IMR-90 (cell line): ENCODE data around the gene MRPL12. TPM values are rescaled to one million over a fixed set of nuclear protein-coding genes. Genes with fewer than 3 reads are reported as not detected.

Experiments used
- ATAC-seq: fragments of 200-7000 bp; cut with Tn5 transposase; 2 replicates; pipeline ENCODE4 v1.9.1; 2020; ENCODE audit warnings: low read depth, mild to moderate bottlenecking, moderate library complexity
- BruUV-seq: library from RNA; stranded (reverse); fragments of 400-500 nt; replicated peaks from 2 replicates; lab custom pipeline; 2021; lab: Mats Ljungman, UMichigan
- CTCF ChIA-PET: fragments of 300-600 bp; formaldehyde crosslinking; extraction: SDS; loops from one replicate; lab custom pipeline; 2021; ENCODE audit warnings: antibody characterized with exemption; lab: Yijun Ruan, JAX
- POLR2A ChIA-PET: fragments of 300-600 bp; sonication (Branson Sonifier 250); formaldehyde crosslinking; loops from one replicate; lab custom pipeline; 2022; ENCODE audit warnings: antibody characterized with exemption; ENCODE audit not compliant: unreplicated experiment; lab: Charles Lee
- DNase-seq: peaks from one replicate; pipeline ENCODE4 v3.0.0; 2013
- H2AFZ ChIP-seq: replicated peaks from 2 replicates; pipeline ENCODE3; 2013; ENCODE audit warnings: low read length, mild to moderate bottlenecking; ENCODE audit not compliant: poor library complexity
- H2AK5ac ChIP-seq: 2 replicates; pipeline ENCODE4 v1.6.1; 2013; ENCODE audit warnings: low read depth, low read length, inconsistent platforms
- H2AK9ac ChIP-seq: replicated peaks from 2 replicates; pipeline ENCODE3; 2013; ENCODE audit warnings: mild to moderate bottlenecking, low read depth, low read length, moderate library complexity; ENCODE audit not compliant: poor library complexity
- H2BK120ac ChIP-seq: 2 replicates; pipeline ENCODE4 v1.6.1; 2013; ENCODE audit warnings: low read depth, low read length, inconsistent platforms
- H2BK15ac ChIP-seq: 3 replicates; pipeline ENCODE4 v1.6.1; 2013; ENCODE audit warnings: low read depth, low read length, inconsistent platforms
- H2BK20ac ChIP-seq: 2 replicates; pipeline ENCODE4 v1.6.1; 2013; ENCODE audit warnings: low read depth, mild to moderate bottlenecking, inconsistent platforms, low read length, moderate library complexity
- H2BK5ac ChIP-seq: 2 replicates; pipeline ENCODE4 v1.6.1; 2013; ENCODE audit warnings: mild to moderate bottlenecking, low read depth, low read length, inconsistent platforms; ENCODE audit not compliant: poor library complexity, severe bottlenecking
- H3K14ac ChIP-seq: replicated peaks from 2 replicates; pipeline ENCODE4 v1.6.1; 2013; ENCODE audit warnings: low read depth, low read length, inconsistent platforms
- H3K18ac ChIP-seq: 2 replicates; pipeline ENCODE4 v1.6.1; 2013; ENCODE audit warnings: low read depth, low read length, control low read depth
- H3K23ac ChIP-seq: 2 replicates; pipeline ENCODE4 v1.6.1; 2013; ENCODE audit warnings: low read depth, low read length, inconsistent platforms
- H3K27ac ChIP-seq: 2 replicates; pipeline ENCODE4 v1.5.1; 2013; ENCODE audit warnings: mild to moderate bottlenecking, control low read depth, low read length; ENCODE audit not compliant: insufficient read depth
- H3K27me3 ChIP-seq: 2 replicates; pipeline ENCODE4 v1.6.1; 2013; ENCODE audit warnings: low read length; ENCODE audit not compliant: control insufficient read depth, insufficient read depth
- H3K36me3 ChIP-seq: 2 replicates; pipeline ENCODE4 v1.6.1; 2013; ENCODE audit warnings: low read length, mixed read lengths; ENCODE audit not compliant: control insufficient read depth, insufficient read depth
- H3K4ac ChIP-seq: 2 replicates; pipeline ENCODE4 v1.6.1; 2013; ENCODE audit warnings: low read depth, low read length, inconsistent platforms
- H3K4me1 ChIP-seq: 2 replicates; pipeline ENCODE4 v1.6.1; 2013; ENCODE audit warnings: low read length, mixed read lengths; ENCODE audit not compliant: control insufficient read depth, insufficient read depth
- H3K4me2 ChIP-seq: 2 replicates; pipeline ENCODE4 v1.6.1; 2013; ENCODE audit warnings: low read depth, mild to moderate bottlenecking, control low read depth, low read length, moderate library complexity
- H3K4me3 ChIP-seq: 2 replicates; pipeline ENCODE4 v1.5.1; 2013; ENCODE audit warnings: low read depth, mild to moderate bottlenecking, control low read depth, low read length, moderate library complexity; ENCODE audit not compliant: insufficient read depth
- H3K56ac ChIP-seq: 2 replicates; pipeline ENCODE4 v1.6.1; 2013; ENCODE audit warnings: low read length, inconsistent platforms; ENCODE audit not compliant: insufficient read depth; ENCODE audit errors: extremely low read depth
- H3K79me1 ChIP-seq, 2 experiments: 2 replicates each; pipeline ENCODE4 v1.6.1; 2013; ENCODE audit warnings: low read length in 2 of 2, inconsistent platforms in 1 of 2, low read depth in 1 of 2
- H3K9ac ChIP-seq: 2 replicates; pipeline ENCODE4 v1.6.1; 2013; ENCODE audit warnings: low read depth, low read length, control low read depth
- H3K9me1 ChIP-seq: 2 replicates; pipeline ENCODE4 v1.6.1; 2013; ENCODE audit warnings: low read length, inconsistent platforms; ENCODE audit not compliant: insufficient read depth
- H3K9me3 ChIP-seq: 2 replicates; pipeline ENCODE4 v1.6.1; 2013; ENCODE audit warnings: low read length; ENCODE audit not compliant: control insufficient read depth, insufficient read depth
- H4K20me1 ChIP-seq: 2 replicates; pipeline ENCODE4 v1.6.1; 2013; ENCODE audit warnings: low read length, inconsistent platforms; ENCODE audit not compliant: insufficient read depth
- H4K5ac ChIP-seq: 2 replicates; pipeline ENCODE4 v1.6.1; 2013; ENCODE audit warnings: mild to moderate bottlenecking, low read depth, low read length, control low read depth
- H4K8ac ChIP-seq, 2 experiments: 2 replicates each; pipeline ENCODE4 v1.6.1; 2013; ENCODE audit warnings: low read depth in 2 of 2, low read length in 2 of 2, control low read depth in 1 of 2, inconsistent platforms in 1 of 2
- H4K91ac ChIP-seq: 2 replicates; pipeline ENCODE4 v1.6.1; 2013; ENCODE audit warnings: low read depth, low read length, inconsistent platforms; ENCODE audit not compliant: insufficient read depth
- CEBPB ChIP-seq: IDR thresholded peaks from 2 replicates; pipeline ENCODE4 v1.6.1; 2012; ENCODE audit warnings: low read depth, low read length, improper control_type of control experiment
- FOS ChIP-seq: fragments of 150-350 bp; IDR thresholded peaks from 2 replicates; pipeline ENCODE4 v1.6.1; 2016; ENCODE audit warnings: low read depth, low read length
- MAZ ChIP-seq: IDR thresholded peaks from 2 replicates; pipeline ENCODE4 v1.6.1; 2012; ENCODE audit warnings: low read depth, mild to moderate bottlenecking, low read length, improper control_type of control experiment, moderate library complexity, borderline replicate concordance
- MXI1 ChIP-seq: IDR thresholded peaks from 2 replicates; pipeline ENCODE4 v1.6.1; 2012; ENCODE audit warnings: low read depth, mild to moderate bottlenecking, low read length, moderate library complexity, borderline replicate concordance
- NFE2L2 ChIP-seq: fragments of 150-350 bp; IDR thresholded peaks from 2 replicates; pipeline ENCODE4 v1.6.1; 2016; ENCODE audit warnings: low read depth, mild to moderate bottlenecking, low read length
- RAD21 ChIP-seq: IDR thresholded peaks from 2 replicates; pipeline ENCODE4 v1.6.1; 2012; ENCODE audit warnings: low read length, improper control_type of control experiment
- RFX5 ChIP-seq: IDR thresholded peaks from 2 replicates; pipeline ENCODE4 v1.8.0; 2012; ENCODE audit warnings: low read depth, mild to moderate bottlenecking, low read length, moderate library complexity
- SMC3 ChIP-seq: fragments of 150-350 bp; IDR thresholded peaks from 2 replicates; pipeline ENCODE4 v1.6.1; 2016; ENCODE audit warnings: low read depth, mild to moderate bottlenecking, antibody characterized with exemption, low read length, moderate library complexity
- WGBS, 2 experiments: methylation state at CpG; one replicate each; pipeline versions ENCODE4 v1.1.5 to v1.1.7; 2013; ENCODE audit warnings: missing lambda C conversion rate in 2 of 2; ENCODE audit not compliant: insufficient read length in 1 of 2; ENCODE audit errors: extremely low coverage in 2 of 2; 5-methylcytosine and 5-hydroxymethylcytosine counted together
- dilution Hi-C: fragments of 300-500 bp; cut with HindIII; formaldehyde crosslinking; loops from one replicate; pipeline ENCODE4 v1.14.3; 2018; ENCODE audit warnings: low sequenced_read_pairs; ENCODE audit not compliant: unreplicated experiment
- in situ Hi-C: fragments of 300-500 bp; cut with MboI; formaldehyde crosslinking; loops from 3 replicates; pipeline ENCODE4 v1.14.3; 2019; ENCODE audit warnings: low sequenced_read_pairs, inconsistent platforms, mixed read lengths
- intact Hi-C: fragments of 100-400 bp; cut with micrococcal nuclease; formaldehyde crosslinking; loops from 2 replicates; pipeline ENCODE4 v1.10.0; 2022
- polyA plus RNA-seq, 3 experiments: library from polyadenylated mRNA; depleted of rRNA; stranded (reverse); fragments of >200 nt; gene quantifications; 2 replicates each; pipeline ENCODE4 v1.2.3, GENCODE V29; 2012; ENCODE audit warnings: low replicate concordance in 1 of 3
- total RNA-seq: library from RNA; depleted of rRNA; stranded (reverse); fragments of >200 nt; gene quantifications from 2 replicates; pipeline ENCODE4 v1.2.3, GENCODE V29; 2012
- TF ChIP-seq, protein P1 (sequence below): fragments of 150-350 bp; IDR thresholded peaks from 2 replicates; pipeline ENCODE4 v1.6.1; 2016; ENCODE audit warnings: low read depth, mild to moderate bottlenecking, low read length, moderate library complexity, borderline replicate concordance
- TF ChIP-seq, protein P2 (sequence below): fragments of 150-350 bp; IDR thresholded peaks from 2 replicates; pipeline ENCODE4 v1.6.1; 2017; ENCODE audit warnings: mild to moderate bottlenecking, antibody characterized with exemption, low read length, low read depth
- TF ChIP-seq, protein P3 (sequence below): conservative IDR thresholded peaks from 2 replicates; pipeline ENCODE4 v1.5.1; 2012; ENCODE audit warnings: mild to moderate bottlenecking, low read depth, low read length, improper control_type of control experiment

MRPL12 gene
- total and polyA plus RNA-seq, 2 of the 4 experiments (the other 2 are of a cell fraction): 17.2 to 111 TPM

DNA sequence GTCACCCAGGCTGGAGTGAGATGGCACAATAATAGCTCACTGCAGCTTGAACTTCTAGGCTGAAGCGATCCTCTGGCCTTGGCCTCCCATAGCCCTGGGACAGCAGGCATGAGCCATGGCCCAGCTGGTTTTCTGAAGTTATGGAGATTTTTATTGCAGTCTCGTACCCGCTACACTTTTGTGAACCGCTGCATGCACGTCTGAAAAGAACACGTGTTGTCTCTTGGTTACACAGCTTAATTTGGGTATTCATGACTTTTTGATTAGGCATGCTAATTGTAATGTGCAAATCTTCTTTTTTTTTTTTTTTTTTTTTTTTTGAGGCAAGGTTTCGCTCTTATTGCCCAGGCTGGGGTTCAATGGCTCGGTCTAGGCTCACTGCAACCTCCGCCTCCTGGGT, 22.3 kb downstream of the MRPL12 start:
- no peaks in the 10 kb centered on the region for H4K20me1 ChIP-seq
- dilution Hi-C loops: no loop called here
- no peak overlapping the region for H4K91ac ChIP-seq
- BruUV-seq: no TSS peak
- no peak overlapping the region for H3K4ac ChIP-seq
- no peak overlapping the region for H2BK20ac ChIP-seq
- no peak overlapping the region for H3K4me2 ChIP-seq
- ATAC-seq (no peak), DNase-seq (no peak)
- H2AK9ac ChIP-seq: no peak overlapping the region
- no peak overlapping the region for H2BK120ac ChIP-seq
- H4K5ac ChIP-seq: no peak overlapping the region
- no peak overlapping the region for H4K8ac ChIP-seq
- no peak overlapping the region for H2AFZ ChIP-seq
- no CpG with 5 or more reads among the region's 9 CpGs for WGBS, 2 experiments
- no peaks in the 10 kb centered on the region for H3K36me3 ChIP-seq
- intact Hi-C loops: no loop called here
- in situ Hi-C loops: no loop called here
- H3K9me3 ChIP-seq: no peaks in the 10 kb centered on the region
- TF ChIP-seq MXI1 (no peak), NFE2L2 (no peak), CEBPB (no peak), SMC3 (no peak), FOS (no peak), RFX5 (no peak), RAD21 (no peak), MAZ (no peak)
- TF ChIP-seq, protein P1, sequence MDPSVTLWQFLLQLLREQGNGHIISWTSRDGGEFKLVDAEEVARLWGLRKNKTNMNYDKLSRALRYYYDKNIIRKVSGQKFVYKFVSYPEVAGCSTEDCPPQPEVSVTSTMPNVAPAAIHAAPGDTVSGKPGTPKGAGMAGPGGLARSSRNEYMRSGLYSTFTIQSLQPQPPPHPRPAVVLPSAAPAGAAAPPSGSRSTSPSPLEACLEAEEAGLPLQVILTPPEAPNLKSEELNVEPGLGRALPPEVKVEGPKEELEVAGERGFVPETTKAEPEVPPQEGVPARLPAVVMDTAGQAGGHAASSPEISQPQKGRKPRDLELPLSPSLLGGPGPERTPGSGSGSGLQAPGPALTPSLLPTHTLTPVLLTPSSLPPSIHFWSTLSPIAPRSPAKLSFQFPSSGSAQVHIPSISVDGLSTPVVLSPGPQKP: no peak
- TF ChIP-seq, protein P2, sequence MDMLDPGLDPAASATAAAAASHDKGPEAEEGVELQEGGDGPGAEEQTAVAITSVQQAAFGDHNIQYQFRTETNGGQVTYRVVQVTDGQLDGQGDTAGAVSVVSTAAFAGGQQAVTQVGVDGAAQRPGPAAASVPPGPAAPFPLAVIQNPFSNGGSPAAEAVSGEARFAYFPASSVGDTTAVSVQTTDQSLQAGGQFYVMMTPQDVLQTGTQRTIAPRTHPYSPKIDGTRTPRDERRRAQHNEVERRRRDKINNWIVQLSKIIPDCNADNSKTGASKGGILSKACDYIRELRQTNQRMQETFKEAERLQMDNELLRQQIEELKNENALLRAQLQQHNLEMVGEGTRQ: no peak
- TF ChIP-seq, protein P3, sequence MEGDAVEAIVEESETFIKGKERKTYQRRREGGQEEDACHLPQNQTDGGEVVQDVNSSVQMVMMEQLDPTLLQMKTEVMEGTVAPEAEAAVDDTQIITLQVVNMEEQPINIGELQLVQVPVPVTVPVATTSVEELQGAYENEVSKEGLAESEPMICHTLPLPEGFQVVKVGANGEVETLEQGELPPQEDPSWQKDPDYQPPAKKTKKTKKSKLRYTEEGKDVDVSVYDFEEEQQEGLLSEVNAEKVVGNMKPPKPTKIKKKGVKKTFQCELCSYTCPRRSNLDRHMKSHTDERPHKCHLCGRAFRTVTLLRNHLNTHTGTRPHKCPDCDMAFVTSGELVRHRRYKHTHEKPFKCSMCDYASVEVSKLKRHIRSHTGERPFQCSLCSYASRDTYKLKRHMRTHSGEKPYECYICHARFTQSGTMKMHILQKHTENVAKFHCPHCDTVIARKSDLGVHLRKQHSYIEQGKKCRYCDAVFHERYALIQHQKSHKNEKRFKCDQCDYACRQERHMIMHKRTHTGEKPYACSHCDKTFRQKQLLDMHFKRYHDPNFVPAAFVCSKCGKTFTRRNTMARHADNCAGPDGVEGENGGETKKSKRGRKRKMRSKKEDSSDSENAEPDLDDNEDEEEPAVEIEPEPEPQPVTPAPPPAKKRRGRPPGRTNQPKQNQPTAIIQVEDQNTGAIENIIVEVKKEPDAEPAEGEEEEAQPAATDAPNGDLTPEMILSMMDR: no peak
- no peaks in the 10 kb centered on the region for H3K79me1 ChIP-seq
- ChIA-PET POLR2A (no interaction called here), CTCF (no interaction called here)
- H3K9me1 ChIP-seq: no peaks in the 10 kb centered on the region
- H3K4me1 ChIP-seq: no peaks in the 10 kb centered on the region
- no peak overlapping the region for H2BK15ac ChIP-seq
- no peak overlapping the region for H3K18ac ChIP-seq
- H3K14ac ChIP-seq: no peak overlapping the region
- no peak overlapping the region for H3K4me3 ChIP-seq
- no peak overlapping the region for H2AK5ac ChIP-seq
- no peaks in the 10 kb centered on the region for H3K27me3 ChIP-seq
- H2BK5ac ChIP-seq: no peak overlapping the region
- H3K9ac ChIP-seq: no peak overlapping the region
- no peak overlapping the region for H3K23ac ChIP-seq
- no peak overlapping the region for H3K27ac ChIP-seq
- H3K56ac ChIP-seq: no peak overlapping the region
